H1 (cell line): ENCODE results near the gene DCAF6. TPM values are rescaled to one million over a fixed set of nuclear protein-coding genes. Genes with fewer than 3 reads are reported as not detected.

Experiments
- CTCF ChIA-PET: fragments of 300-600 bp; sonication (Branson Sonifier 250); formaldehyde crosslinking; loops from one replicate; lab custom pipeline; 2021; ENCODE audit not compliant: partially characterized antibody; lab: Charles Lee
- POLR2A ChIA-PET: fragments of 300-600 bp; sonication (Branson Sonifier 250); formaldehyde crosslinking; loops from one replicate; lab custom pipeline; 2021; ENCODE audit warnings: inconsistent platforms; ENCODE audit not compliant: partially characterized antibody; lab: Charles Lee
- DNase-seq, 2 experiments: peaks; one replicate each; pipeline versions ENCODE4 v3.0.0 to v3.0.0-alpha.2; 2010 to 2022; ENCODE audit warnings: low spot score in 2 of 2, low read depth in 1 of 2, mixed read lengths in 1 of 2
- FAIRE-seq: peaks from 2 replicates; lab custom pipeline; 2011; peaks lifted over from hg19 to GRCh38; lab: Jason Lieb, UNC
- H2AFZ ChIP-seq: 2 replicates; pipeline ENCODE4 v1.8.1; 2012; ENCODE audit warnings: low read length, inconsistent platforms
- H2AK5ac ChIP-seq: 2 replicates; pipeline ENCODE4 v1.6.1; 2013; ENCODE audit warnings: low read depth, low read length
- H2BK120ac ChIP-seq: replicated peaks from 2 replicates; pipeline ENCODE3; 2013; ENCODE audit warnings: low read depth, low read length, inconsistent platforms
- H2BK12ac ChIP-seq: 2 replicates; pipeline ENCODE4 v1.6.1; 2013; ENCODE audit warnings: low read depth, low read length
- H2BK15ac ChIP-seq: 2 replicates; pipeline ENCODE4 v1.6.1; 2013; ENCODE audit warnings: low read length
- H2BK20ac ChIP-seq: 2 replicates; pipeline ENCODE4 v1.6.1; 2013; ENCODE audit warnings: low read length
- H2BK5ac ChIP-seq: 2 replicates; pipeline ENCODE4 v1.6.1; 2013; ENCODE audit warnings: low read depth, low read length
- H3K14ac ChIP-seq: 2 replicates; pipeline ENCODE4 v1.6.1; 2013; ENCODE audit warnings: inconsistent platforms; ENCODE audit not compliant: insufficient read length
- H3K18ac ChIP-seq: 2 replicates; pipeline ENCODE4 v1.6.1; 2013; ENCODE audit warnings: low read length; ENCODE audit errors: extremely low read depth
- H3K23ac ChIP-seq: 2 replicates; pipeline ENCODE4 v1.6.1; 2013; ENCODE audit warnings: inconsistent platforms; ENCODE audit not compliant: insufficient read length
- H3K23me2 ChIP-seq: 2 replicates; pipeline ENCODE4 v1.6.1; 2013; ENCODE audit warnings: low read depth, low read length
- H3K27ac ChIP-seq: 2 replicates; pipeline ENCODE4 v1.6.1; 2011; ENCODE audit warnings: low read depth, low read length, inconsistent platforms
- H3K27me3 ChIP-seq, 4 experiments: replicated peaks in 1 of 4; 1 replicate in 1 of 4; 2 replicates in 3 of 4; pipeline versions ENCODE4 v1.6.1 to v1.8.1; 2011 to 2013; ENCODE audit warnings: low read length in 3 of 4, mild to moderate bottlenecking in 3 of 4, inconsistent platforms in 2 of 4, mixed read lengths in 2 of 4, moderate library complexity in 1 of 4; ENCODE audit not compliant: control insufficient read depth in 3 of 4, insufficient read depth in 3 of 4; ENCODE audit errors: extremely low read depth in 1 of 4
- H3K36me3 ChIP-seq, 4 experiments: 2 replicates each; pipeline versions ENCODE4 v1.6.1 to v1.8.1; 2011 to 2013; ENCODE audit warnings: mild to moderate bottlenecking in 4 of 4, low read length in 3 of 4, moderate library complexity in 2 of 4, control low read depth in 1 of 4, inconsistent platforms in 1 of 4; ENCODE audit not compliant: insufficient read depth in 4 of 4, control insufficient read depth in 2 of 4
- H3K4ac ChIP-seq: replicated peaks from 2 replicates; pipeline ENCODE3; 2013; ENCODE audit warnings: low read length, low read depth, mixed read lengths, inconsistent platforms; ENCODE audit not compliant: insufficient read length
- H3K4me1 ChIP-seq, 4 experiments: replicated peaks in 1 of 4; 1 replicate in 1 of 4; 2 replicates in 3 of 4; pipeline versions ENCODE4 v1.6.1 to v1.8.1; 2011 to 2013; ENCODE audit warnings: low read length in 3 of 4, inconsistent platforms in 2 of 4, mixed read lengths in 1 of 4; ENCODE audit not compliant: insufficient read depth in 4 of 4, control insufficient read depth in 3 of 4
- H3K4me2 ChIP-seq, 2 experiments: 2 replicates each; pipeline versions ENCODE4 v1.6.1 to v1.8.1; 2011 to 2013; ENCODE audit warnings: low read depth in 2 of 2, low read length in 2 of 2, control low read depth in 1 of 2, inconsistent platforms in 1 of 2, mild to moderate bottlenecking in 1 of 2; ENCODE audit not compliant: insufficient read depth in 1 of 2
- H3K4me3 ChIP-seq, 4 experiments: fragments of 200-600, 300-600 bp in 1 of 4; sonication (generic), shearing (Covaris generic), sonication (Bioruptor Twin) in 1 of 4; 2 replicates each; pipeline versions ENCODE4 v1.5.1 to v1.8.1; 2011 to 2016; ENCODE audit warnings: low read length in 4 of 4, low read depth in 3 of 4, control low read depth in 2 of 4, inconsistent platforms in 2 of 4, mild to moderate bottlenecking in 2 of 4, mixed read lengths in 1 of 4, moderate library complexity in 1 of 4; ENCODE audit not compliant: insufficient read depth in 2 of 4; ENCODE audit errors: extremely low read depth in 1 of 4
- H3K56ac ChIP-seq: replicated peaks from 2 replicates; pipeline ENCODE3; 2013; ENCODE audit warnings: low read depth, mild to moderate bottlenecking, mixed read lengths, low read length, inconsistent platforms; ENCODE audit not compliant: insufficient read length
- H3K79me1 ChIP-seq: 2 replicates; pipeline ENCODE4 v1.6.1; 2013; ENCODE audit warnings: low read depth, low read length, control low read depth
- H3K79me2 ChIP-seq, 2 experiments: 2 replicates each; pipeline versions ENCODE4 v1.6.1 to v1.8.1; 2012 to 2013; ENCODE audit warnings: low read length in 2 of 2, mild to moderate bottlenecking in 2 of 2, inconsistent platforms in 1 of 2; ENCODE audit not compliant: insufficient read depth in 2 of 2, control insufficient read depth in 1 of 2
- H3K9ac ChIP-seq, 4 experiments: replicated peaks in 1 of 4; 1 replicate in 1 of 4; 2 replicates in 3 of 4; pipeline versions ENCODE4 v1.6.1 to v1.8.1; 2011 to 2013; ENCODE audit warnings: low read depth in 3 of 4, low read length in 3 of 4, control low read depth in 2 of 4, mild to moderate bottlenecking in 2 of 4, moderate library complexity in 2 of 4, inconsistent platforms in 1 of 4; ENCODE audit errors: extremely low read depth in 1 of 4
- H3K9me3 ChIP-seq, 2 experiments: 2 replicates each; pipeline versions ENCODE4 v1.6.1 to v1.8.1; 2012 to 2013; ENCODE audit warnings: mild to moderate bottlenecking in 2 of 2, moderate library complexity in 2 of 2, control low read depth in 1 of 2, inconsistent platforms in 1 of 2, low read depth in 1 of 2, low read length in 1 of 2, mixed read lengths in 1 of 2; ENCODE audit not compliant: insufficient read depth in 2 of 2
- H4K20me1 ChIP-seq, 2 experiments: replicated peaks in 1 of 2; 2 replicates each; pipeline versions ENCODE3 to v1.8.1; 2011 to 2013; ENCODE audit warnings: inconsistent platforms in 2 of 2, low read length in 2 of 2, mild to moderate bottlenecking in 1 of 2; ENCODE audit not compliant: insufficient read depth in 2 of 2, control insufficient read depth in 1 of 2
- H4K5ac ChIP-seq: 2 replicates; pipeline ENCODE4 v1.6.1; 2013; ENCODE audit warnings: low read length, low read depth, mixed read lengths, inconsistent platforms; ENCODE audit not compliant: insufficient read length
- H4K8ac ChIP-seq: 2 replicates; pipeline ENCODE4 v1.8.0; 2013; ENCODE audit warnings: mild to moderate bottlenecking, moderate library complexity, low read length, inconsistent platforms; ENCODE audit not compliant: insufficient read depth; ENCODE audit errors: extremely low read depth
- H4K91ac ChIP-seq: replicated peaks from 2 replicates; pipeline ENCODE3; 2013; ENCODE audit warnings: low read length, mixed read lengths, inconsistent platforms; ENCODE audit not compliant: insufficient read length
- ASH2L ChIP-seq: fragments of 200-600, 300-600 bp; sonication (generic); IDR thresholded peaks from one replicate; pipeline ENCODE4 v1.7.1; 2017; ENCODE audit warnings: low read length
- BACH1 ChIP-seq: IDR thresholded peaks from 2 replicates; pipeline ENCODE4 v1.6.1; 2012; ENCODE audit warnings: low read length, improper control_type of control experiment
- BRCA1 ChIP-seq: IDR thresholded peaks from 2 replicates; pipeline ENCODE4 v1.6.1; 2012; ENCODE audit warnings: low read depth, low read length, improper control_type of control experiment
- CEBPB ChIP-seq: IDR thresholded peaks from 2 replicates; pipeline ENCODE4 v1.6.1; 2012; ENCODE audit warnings: low read depth, low read length
- EZH2 ChIP-seq: fragments of 200-600 bp; sonication (generic); IDR thresholded peaks from 2 replicates; pipeline ENCODE4 v1.7.1; 2012; ENCODE audit warnings: low read depth, mild to moderate bottlenecking, moderate library complexity, low read length, inconsistent platforms; ENCODE audit not compliant: severe bottlenecking
- GTF2F1 ChIP-seq: IDR thresholded peaks from 2 replicates; pipeline ENCODE4 v1.6.1; 2012; ENCODE audit warnings: low read depth, low read length, improper control_type of control experiment, borderline replicate concordance
- POLR2AphosphoS5 ChIP-seq: IDR thresholded peaks from 2 replicates; pipeline ENCODE4 v1.6.1; 2011; ENCODE audit warnings: low read depth, low read length
- SIRT6 ChIP-seq: IDR thresholded peaks from one replicate; pipeline ENCODE4 v1.7.1; 2012; ENCODE audit warnings: low read length, inconsistent platforms
- YY1 ChIP-seq: IDR thresholded peaks from 2 replicates; pipeline ENCODE4 v1.6.1; 2011; ENCODE audit warnings: low read depth, mild to moderate bottlenecking, low read length
- WGBS, 2 experiments: shearing (Covaris generic) in 1 of 2; methylation state at CpG; one replicate each; pipeline versions ENCODE4 v1.1.6 to v1.1.7; 2013 to 2015; ENCODE audit warnings: low lambda C conversion rate in 2 of 2, mixed read lengths in 2 of 2, inconsistent platforms in 1 of 2, low coverage in 1 of 2, missing lambda C conversion rate in 1 of 2; ENCODE audit not compliant: insufficient replicate concordance in 2 of 2, insufficient coverage in 1 of 2, insufficient read length in 1 of 2; ENCODE audit errors: extremely low coverage in 1 of 2, missing lambda C conversion rate in 1 of 2; 5-methylcytosine and 5-hydroxymethylcytosine counted together
- polyA plus RNA-seq, 7 experiments: library from polyadenylated mRNA; depleted of rRNA in 3 of 7; stranded (reverse) in 5 of 7; unstranded in 2 of 7; fragments of >200 nt in 5 of 7; fragments of 200-250 nt in 2 of 7; gene quantifications; 1 replicate in 5 of 7; 2 replicates in 1 of 7; 4 replicates in 1 of 7; pipeline versions ENCODE4 v1.2.1 to v1.2.3, GENCODE V29; 2011 to 2013; ENCODE audit warnings: missing spikeins in 2 of 7, mixed read lengths in 2 of 7
- total RNA-seq: library from RNA; stranded (reverse); fragmentation: NEBNext Ultra II Directional; extraction: Animal tissue kit (Norgen Biotek cat#: 25700); gene quantifications from 2 replicates; pipeline ENCODE4 v1.2.1, GENCODE V29; 2021
- TF ChIP-seq, protein P1 (sequence below), 3 experiments: IDR thresholded peaks; 1 replicate in 2 of 3; 2 replicates in 1 of 3; pipeline versions ENCODE4 v1.5.1 to v1.6.1; 2011; ENCODE audit warnings: low read length in 3 of 3, mild to moderate bottlenecking in 3 of 3, inconsistent platforms in 2 of 3, low read depth in 1 of 3, moderate library complexity in 1 of 3; ENCODE audit not compliant: insufficient read depth in 1 of 3; ENCODE audit errors: control extremely low read depth in 1 of 3

DCAF6 gene
- total and polyA plus RNA-seq, 2 of the 8 experiments (the other 6 are each of a cell fraction or from before 2014, with no cell fraction given): 12.3 to 17.4 TPM

DNA sequence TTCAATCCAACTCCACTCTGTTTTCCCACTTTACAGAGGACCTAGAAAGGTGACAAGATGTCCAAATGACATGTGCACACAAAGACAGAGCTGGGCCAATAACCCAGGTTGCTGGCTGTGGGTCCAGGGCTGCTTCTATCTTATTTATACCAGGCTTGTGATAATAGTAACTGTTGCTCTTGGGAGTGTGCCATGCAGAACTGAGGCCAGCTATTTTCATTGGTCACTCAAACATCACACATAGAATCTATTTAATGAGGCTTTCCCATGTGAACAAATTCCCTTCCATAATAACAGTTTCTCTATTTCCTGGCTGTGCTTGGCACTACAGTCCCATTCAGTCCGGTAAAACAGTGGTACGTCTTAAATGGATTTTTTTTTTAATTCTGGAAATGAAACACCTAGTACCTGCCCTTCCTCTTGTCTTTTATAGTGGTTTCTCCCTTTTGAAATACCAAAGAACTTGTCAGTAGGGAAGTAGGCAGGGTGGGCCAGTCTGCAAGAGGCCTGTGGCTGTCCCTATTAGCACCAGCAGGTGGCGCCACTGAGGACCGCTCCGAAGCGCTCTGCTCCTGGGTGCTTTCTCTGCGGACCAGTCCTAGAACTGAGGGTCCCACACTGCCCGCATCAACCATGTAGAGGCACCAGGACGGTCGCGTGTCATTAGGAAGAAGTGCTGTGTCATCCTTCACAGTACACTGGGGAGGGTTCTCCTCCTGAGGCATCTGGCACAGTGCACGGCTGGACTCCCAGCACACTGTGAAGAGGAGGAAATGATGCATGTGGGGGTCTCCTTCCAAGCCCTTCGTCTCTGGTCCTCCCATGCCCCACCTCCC is 148.1 kb downstream of the DCAF6 start:
- Histone ChIP-seq H3K9ac (no peak overlapping the region), H3K27me3 (no peaks in the 10 kb centered on the region), H3K4ac (no peak overlapping the region), H4K8ac (no peak overlapping the region), H4K91ac (no peak overlapping the region), H3K56ac (no peak overlapping the region), H3K79me2 (no peaks in the 10 kb centered on the region), H3K23ac (no peak overlapping the region), H2BK15ac (no peak overlapping the region; the same call in 1 of the 2 replicates), H2BK5ac (no peak overlapping the region), H2AFZ (no peak overlapping the region), H3K79me1 (no peaks in the 10 kb centered on the region), H3K23me2 (no peaks in the 10 kb centered on the region), H3K4me1 (0 out of 7 replicates have a peak, but pooled peaks cover 0 to 2% (median 0%) of the 10 kb centered on the region in 4 experiments), H3K36me3 (peaks cover 0 to 2% (median 0%) of the 10 kb centered on the region in 4 experiments; a peak in 1 of 8 replicates), H2BK20ac (no peak overlapping the region), H2AK5ac (no peak overlapping the region), H2BK120ac (no peak overlapping the region), H4K5ac (no peak overlapping the region), H3K27ac (no peak overlapping the region), H2BK12ac (no peak overlapping the region), H3K4me2 (no peak overlapping the region), H3K4me3 (no peak overlapping the region), H4K20me1 (peaks cover 0 to 1% of the 10 kb centered on the region in 2 experiments), H3K18ac (no peak overlapping the region), H3K9me3 (no peaks in the 10 kb centered on the region), H3K14ac (no peak overlapping the region)
- FAIRE-seq: no peak
- ChIA-PET POLR2A (no interaction called here), CTCF (interaction anchor here (0.6 to 8.0 kb wide), 42 partner anchors 8 to 1273 kb away, joined by 3 to 76 read pairs (median 3); partner anchors contain the start of gene MPZL1)
- 36% methylated on average over 13 of the region's 13 CpGs; no CpG with 5 or more reads in 1 of the 2 experiments for WGBS, 2 experiments
- peak; percentile 56 to 93 for DNase-seq
- no peak for TF ChIP-seq POLR2AphosphoS5
- no peak for TF ChIP-seq BRCA1
- TF ChIP-seq GTF2F1: no peak
- TF ChIP-seq, protein P1, sequence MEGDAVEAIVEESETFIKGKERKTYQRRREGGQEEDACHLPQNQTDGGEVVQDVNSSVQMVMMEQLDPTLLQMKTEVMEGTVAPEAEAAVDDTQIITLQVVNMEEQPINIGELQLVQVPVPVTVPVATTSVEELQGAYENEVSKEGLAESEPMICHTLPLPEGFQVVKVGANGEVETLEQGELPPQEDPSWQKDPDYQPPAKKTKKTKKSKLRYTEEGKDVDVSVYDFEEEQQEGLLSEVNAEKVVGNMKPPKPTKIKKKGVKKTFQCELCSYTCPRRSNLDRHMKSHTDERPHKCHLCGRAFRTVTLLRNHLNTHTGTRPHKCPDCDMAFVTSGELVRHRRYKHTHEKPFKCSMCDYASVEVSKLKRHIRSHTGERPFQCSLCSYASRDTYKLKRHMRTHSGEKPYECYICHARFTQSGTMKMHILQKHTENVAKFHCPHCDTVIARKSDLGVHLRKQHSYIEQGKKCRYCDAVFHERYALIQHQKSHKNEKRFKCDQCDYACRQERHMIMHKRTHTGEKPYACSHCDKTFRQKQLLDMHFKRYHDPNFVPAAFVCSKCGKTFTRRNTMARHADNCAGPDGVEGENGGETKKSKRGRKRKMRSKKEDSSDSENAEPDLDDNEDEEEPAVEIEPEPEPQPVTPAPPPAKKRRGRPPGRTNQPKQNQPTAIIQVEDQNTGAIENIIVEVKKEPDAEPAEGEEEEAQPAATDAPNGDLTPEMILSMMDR (IDR thresholded peaks at IDR 0.05; ENCODE audit: control extremely low read depth in 1 of 3, insufficient read depth in 1 of 3, low read depth in 1 of 3, low read length in 3 of 3): peak; percentile 85 to 95 (median 93)
- TF ChIP-seq ASH2L: peak; percentile 29
- no peak for TF ChIP-seq YY1
- TF ChIP-seq BACH1: 0 out of 2 replicates have a peak, but pooled peaks have one; percentile 25
- TF ChIP-seq CEBPB: no peak
- no peak for TF ChIP-seq SIRT6
- TF ChIP-seq EZH2: no peak
